HG03139 (cell line): Measurements from ENCODE around the gene MKS1.

ENCODE experiments used
- ATAC-seq: cut with Tn5 transposase; IDR thresholded peaks from one replicate; pipeline ENCODE4 v1.9.1; 2021; ENCODE audit not compliant: unreplicated experiment

The MKS1 gene

GRCh38 chr17:58204796-58205195, 14.3 kb downstream of the MKS1 start:
- no peak for ATAC-seq

- no peak for ATAC-seq
These were observed 16.2 kb downstream of the MKS1 start for GRCh38 chr17:58202859-58203258.

- no peak for ATAC-seq
These were observed 18.9 kb downstream of the MKS1 start for GRCh38 chr17:58200024-58200633.

DNA sequence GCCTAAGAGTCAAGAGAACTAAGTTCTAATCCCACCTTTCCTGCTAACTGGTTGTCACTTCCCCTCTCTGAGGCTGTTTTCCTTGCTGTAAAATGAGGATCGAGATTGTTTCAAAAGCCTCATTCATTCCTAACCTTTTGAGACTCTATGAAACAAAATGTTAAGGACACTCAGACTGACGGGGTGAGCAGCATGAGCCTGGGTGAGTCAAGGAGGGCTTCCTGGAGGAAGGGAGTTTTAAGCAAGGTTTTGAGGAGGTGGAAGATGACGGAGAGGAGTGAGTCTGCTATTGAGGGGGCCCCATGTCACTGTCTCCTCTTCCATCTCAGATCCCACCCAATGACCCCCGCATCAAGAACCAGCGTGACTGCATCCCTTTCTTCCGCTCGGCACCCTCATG, 22.4 kb downstream of the MKS1 start:
- no peak for ATAC-seq

DNA sequence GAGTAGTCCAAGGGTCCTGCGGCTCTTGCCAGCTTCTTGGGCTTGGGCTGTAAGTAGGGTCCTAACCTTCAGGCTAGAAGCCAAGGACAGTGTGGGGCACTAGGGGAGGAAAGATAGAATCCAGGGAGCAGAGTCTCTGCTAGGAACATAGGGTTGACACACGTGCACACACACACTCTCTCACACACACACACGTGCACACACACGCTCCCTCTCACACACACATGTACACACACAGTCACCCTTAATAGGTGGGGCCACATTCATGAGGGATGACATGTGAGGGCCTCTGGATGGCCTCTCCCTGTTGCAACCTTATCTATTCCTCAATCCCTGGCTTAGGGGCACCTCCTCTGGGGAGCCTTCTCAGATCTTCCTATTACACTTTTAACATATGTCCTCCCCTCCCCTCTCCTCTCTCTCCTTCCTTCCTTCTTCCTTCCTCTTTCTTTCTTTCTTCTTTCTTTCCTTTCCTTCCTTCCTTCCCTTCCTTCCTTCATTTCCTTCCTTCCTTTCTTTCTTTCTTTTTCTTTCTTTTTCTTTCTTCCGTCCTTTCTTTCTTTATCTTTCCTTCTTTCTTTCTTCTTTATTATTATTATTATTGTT, 23.4 kb downstream of the MKS1 start:
- ATAC-seq = no peak

GRCh38 chr17:58193641-58194255, 25.3 kb downstream of the MKS1 start:
- ATAC-seq = no peak

- no peak for ATAC-seq
These were observed 26.4 kb downstream of the MKS1 start, which contains the start of gene EPX for GRCh38 chr17:58192612-58193011. Gene EPX (plus strand): TSS chr17:58192726. CDS start chr17:58192847, 121 bp downstream.

GRCh38 chr17:58191241-58191896, 27.7 kb downstream of the MKS1 start:
- no peak for ATAC-seq

GRCh38 chr17:58189436-58190146, 29.5 kb downstream of the MKS1 start:
- ATAC-seq = no peak

DNA sequence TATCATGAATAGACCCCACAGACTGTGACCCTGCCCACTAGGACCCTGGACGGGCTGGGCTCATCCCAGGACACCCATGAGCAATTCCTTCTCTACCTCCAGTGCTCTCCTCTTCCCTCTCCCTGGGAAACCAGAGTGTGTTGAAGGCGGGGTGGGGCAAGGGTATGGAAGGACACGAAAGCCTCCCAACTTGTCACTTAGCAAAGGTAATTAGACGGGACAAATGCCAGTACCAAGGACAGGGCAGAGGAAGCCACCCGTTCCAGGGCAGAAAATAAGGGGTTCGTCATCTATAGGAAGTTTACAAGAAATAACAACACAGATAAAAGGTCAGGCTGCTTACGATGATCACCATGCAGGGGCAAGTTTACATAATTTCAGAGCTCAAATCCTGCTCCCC, 31.4 kb downstream of the MKS1 start:
- no peak for ATAC-seq

GRCh38 chr17:58187063-58187462, 32.0 kb downstream of the MKS1 start:
- no peak for ATAC-seq

- no peak for ATAC-seq
These were observed 32.5 kb downstream of the MKS1 start for GRCh38 chr17:58186591-58186990.

DNA sequence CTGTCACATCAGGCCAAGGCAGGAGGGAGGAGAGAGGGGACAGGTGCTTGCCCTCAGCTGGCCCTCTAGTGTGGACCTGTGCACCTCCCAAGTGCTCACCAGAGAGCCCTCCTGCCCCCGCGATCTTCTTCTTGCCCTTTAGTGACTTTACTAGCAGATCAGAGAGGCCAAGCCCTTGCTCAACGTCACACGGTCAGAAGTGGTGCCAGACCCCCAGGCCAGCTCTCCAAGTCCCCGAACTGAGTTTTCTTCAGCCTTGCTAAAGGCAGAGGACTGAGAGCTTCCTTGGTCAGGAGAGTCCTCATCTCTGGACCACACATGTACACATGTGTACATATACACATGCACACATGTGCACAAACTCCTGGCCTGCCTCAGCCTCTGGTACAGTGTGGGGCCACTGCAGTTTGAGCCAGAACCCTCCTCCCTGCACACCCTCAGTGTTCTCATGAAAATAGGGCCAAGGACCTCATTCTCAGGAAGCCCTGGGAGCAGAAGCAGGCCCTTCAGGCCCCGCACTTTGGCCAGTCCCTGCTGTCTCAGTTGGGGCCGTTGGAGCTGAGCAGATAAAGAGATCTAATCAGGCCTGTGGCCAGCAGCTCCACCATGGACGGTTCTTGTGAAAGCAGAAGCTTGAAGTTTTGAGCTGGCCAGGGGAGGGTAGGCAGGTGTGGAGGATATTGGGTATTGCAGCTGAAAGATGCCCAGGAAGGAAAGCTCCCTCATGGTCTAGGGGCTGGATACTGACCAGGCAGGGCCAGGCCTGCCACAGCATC, 33.9 kb downstream of the MKS1 start:
- ATAC-seq = no peak

DNA sequence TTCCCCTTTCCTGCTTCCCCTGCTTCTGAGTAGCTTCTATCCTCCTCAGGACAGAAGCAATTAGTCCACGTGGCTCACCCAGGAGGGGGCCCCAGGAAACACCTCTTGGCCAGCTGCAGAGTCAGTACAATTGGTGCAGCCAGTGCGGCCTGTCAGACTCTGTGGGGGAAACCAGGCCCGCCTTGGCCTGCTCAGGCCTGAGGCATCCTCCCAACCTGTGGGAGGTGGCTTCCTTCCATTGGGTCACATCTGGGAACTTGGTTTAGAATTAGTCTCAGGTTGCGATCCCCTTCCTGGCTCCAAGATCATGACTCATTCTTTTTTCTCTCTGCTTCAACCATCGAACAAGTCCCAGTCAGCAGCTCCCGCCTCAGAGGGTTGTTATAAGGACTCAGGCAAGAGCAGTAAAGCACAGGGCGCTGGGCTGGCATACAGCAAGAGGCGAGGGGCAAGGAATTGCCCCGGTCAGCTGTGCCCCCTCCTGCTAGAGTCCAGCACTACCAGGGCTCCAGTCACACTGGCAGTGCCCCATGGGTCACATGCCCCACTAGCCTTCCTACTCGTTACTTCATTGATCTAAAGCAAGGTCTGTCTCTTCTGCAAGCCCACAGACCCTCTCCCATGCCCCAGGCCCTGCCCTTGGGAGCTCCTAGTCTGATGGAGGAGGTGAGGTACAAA, 34.6 kb downstream of the MKS1 start:
- no peak for ATAC-seq

DNA sequence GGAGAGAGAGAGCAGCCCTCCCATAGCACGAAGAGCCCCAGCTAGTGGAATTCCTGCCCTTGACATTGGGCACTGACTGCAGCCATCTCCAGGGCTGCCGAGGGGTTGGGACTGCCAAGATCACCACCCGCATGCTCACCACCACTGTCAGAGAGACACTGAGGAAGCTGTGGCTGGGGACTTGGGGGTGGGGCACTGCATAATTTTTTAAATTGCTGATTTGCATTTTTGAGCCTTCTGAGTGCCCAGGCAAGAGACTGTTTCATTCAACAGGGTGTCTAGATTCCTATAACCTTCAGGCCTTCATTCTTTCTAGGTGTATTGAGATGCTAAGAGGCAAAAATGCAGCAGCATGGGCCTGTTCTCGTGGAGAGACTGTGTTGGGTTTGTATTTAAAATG, 35.5 kb downstream of the MKS1 start:
- no peak for ATAC-seq

DNA sequence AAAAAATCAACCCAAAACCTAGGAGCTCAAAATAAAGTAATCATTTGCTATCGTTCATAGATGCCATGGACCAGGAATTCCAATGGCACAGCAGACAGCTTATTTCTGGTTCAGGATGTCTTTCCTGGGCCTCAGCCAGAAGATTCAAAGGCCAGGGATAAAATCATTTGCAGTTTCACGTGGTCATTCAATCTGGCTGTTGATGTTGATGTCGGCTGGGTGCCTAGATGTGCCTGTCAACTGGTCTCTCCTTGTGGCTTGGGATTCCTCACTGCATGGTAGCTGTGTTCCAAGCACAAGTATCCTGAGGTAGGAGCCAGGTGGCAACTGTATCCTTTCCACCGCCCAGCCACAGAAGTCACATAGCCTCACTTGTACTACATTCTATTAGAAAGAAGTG, 37.3 kb downstream of the MKS1 start:
- ATAC-seq = no peak

DNA sequence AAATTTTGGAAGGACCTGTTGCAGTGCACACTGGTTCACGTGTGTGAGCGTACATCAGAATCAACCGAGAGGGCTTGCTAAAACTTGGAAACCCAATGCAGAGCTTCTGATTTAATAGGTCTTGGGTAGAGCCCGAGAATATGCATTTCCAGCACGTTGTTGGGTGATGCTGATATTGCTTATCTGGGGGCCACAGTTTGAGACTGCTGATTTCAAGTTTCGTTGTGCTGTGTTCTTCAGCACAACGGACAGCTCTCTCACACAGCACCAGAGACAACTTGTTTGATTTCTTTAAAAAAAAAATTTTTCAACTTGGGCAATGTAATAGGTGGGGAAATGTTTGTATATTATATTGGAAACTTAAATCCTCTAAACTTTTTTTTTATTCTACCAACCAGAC, 42.9 kb downstream of the MKS1 start:
- no peak for ATAC-seq

- no peak for ATAC-seq
These were observed 44.2 kb downstream of the MKS1 start for GRCh38 chr17:58174871-58175270.

GRCh38 chr17:58172369-58173071, 46.5 kb downstream of the MKS1 start:
- ATAC-seq = no peak

DNA sequence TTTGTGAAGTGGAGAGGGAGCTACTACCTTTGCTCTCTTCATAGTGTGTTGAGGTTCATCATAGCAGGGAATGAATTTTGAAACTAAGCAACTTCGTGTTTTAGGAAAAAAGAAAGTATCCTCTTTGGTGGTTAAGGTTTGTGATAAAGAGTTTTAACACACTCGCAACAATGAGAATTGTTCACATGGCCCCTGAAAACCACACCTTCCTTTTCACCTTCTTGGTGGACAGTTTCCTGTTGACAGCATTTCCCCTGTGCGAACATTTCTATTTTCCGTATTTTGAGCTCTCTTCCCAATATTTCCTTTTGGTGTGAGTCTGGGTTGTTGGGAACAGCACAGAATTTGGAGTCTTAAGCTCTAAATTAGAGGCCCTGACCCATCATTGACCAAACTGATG, 48.4 kb downstream of the MKS1 start:
- ATAC-seq = no peak
